ENCODE data around the gene SECTM1. TPM values are rescaled to one million over a fixed set of nuclear protein-coding genes. Genes with fewer than 3 reads are reported as not detected.
"Not testable (repeated sequence)": the region's sequence is repeated elsewhere in the genome, so short reads cannot be mapped to it uniquely, and the experiment has no call there.

The SECTM1 gene
- total RNA-seq, 4 donors from 2014 or later: 19.8 to 35.5 (median 30.7) TPM

DNA sequence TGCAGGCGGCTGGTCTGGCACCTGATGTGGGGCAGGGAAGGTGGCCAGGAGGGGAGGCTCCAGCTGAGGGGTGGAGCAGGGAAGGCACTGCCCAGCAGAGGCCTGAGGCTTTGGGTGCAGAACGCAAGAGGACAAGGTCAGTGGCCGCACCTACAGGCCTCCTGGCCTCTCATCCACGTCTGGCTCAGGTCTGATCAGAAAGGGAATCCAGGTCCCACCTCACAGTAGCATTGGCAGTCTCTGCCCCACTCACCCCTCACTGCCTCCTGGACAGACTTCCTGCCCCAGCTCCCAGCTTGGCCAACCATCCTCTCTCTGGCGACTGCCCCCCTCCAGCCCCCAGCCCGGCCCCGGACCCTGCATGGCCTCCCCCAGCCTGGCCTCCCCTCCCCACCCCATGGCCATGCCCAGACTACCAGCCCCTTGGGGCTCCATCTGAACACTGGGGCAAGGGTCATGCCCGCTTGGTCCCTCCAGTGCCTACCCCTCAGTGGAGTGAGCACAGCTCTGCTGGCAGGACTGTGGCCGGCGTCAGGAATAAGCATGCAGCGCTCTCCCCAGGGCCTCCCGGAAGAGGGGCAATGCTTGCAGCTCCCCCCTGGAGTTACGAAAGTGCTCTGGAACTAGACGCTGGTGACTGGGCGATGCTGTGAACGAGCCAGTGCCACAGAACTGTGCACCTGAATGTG lies 42.6 kb upstream of the SECTM1 start:
- TF ChIP-seq, protein P1, sequence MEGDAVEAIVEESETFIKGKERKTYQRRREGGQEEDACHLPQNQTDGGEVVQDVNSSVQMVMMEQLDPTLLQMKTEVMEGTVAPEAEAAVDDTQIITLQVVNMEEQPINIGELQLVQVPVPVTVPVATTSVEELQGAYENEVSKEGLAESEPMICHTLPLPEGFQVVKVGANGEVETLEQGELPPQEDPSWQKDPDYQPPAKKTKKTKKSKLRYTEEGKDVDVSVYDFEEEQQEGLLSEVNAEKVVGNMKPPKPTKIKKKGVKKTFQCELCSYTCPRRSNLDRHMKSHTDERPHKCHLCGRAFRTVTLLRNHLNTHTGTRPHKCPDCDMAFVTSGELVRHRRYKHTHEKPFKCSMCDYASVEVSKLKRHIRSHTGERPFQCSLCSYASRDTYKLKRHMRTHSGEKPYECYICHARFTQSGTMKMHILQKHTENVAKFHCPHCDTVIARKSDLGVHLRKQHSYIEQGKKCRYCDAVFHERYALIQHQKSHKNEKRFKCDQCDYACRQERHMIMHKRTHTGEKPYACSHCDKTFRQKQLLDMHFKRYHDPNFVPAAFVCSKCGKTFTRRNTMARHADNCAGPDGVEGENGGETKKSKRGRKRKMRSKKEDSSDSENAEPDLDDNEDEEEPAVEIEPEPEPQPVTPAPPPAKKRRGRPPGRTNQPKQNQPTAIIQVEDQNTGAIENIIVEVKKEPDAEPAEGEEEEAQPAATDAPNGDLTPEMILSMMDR (IDR thresholded peaks at IDR 0.05): no peak
- DNase-seq (ENCODE audit: low spot score) (no peak), ATAC-seq (ENCODE audit: low FRiP score) (no peak)

DNA sequence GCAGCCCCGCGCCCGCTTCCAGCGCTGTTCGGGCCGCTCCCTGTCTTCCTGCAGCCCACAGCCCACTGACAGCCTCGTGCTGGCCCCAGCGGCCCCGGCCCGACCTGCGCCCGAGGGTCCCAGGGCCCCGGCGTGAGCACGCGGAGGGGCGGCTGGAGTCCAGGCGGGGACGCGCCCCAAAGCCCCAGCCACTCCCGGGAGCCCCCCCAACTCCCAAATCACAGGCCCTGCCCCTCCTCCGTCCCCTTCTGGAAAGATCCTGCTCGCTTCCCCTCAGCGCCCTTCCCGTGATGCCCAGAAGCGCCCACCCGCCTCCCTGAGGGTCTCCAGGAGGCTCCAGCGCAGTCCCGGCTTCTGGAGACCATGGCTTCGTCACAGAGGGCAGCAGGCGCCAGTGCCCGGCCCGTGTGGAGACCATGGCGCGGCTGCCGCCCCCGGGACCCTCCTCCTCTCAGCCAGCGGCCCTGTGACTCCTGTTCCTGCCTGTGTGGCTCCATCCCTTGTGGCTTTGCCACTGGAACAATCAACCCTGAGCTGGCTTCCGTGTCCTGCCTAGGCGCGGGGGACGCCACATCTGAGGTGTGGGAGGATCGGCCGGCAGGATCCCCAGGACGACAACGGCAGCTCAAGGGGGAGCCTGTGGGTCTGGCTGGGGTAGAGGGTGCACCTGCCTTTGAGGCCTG lies 41.9 kb upstream of the SECTM1 start:
- TF ChIP-seq, protein P1 (IDR thresholded peaks at IDR 0.05): no peak
- DNase-seq (ENCODE audit: low spot score): no peak
- ATAC-seq (ENCODE audit: low FRiP score): no peak

DNA sequence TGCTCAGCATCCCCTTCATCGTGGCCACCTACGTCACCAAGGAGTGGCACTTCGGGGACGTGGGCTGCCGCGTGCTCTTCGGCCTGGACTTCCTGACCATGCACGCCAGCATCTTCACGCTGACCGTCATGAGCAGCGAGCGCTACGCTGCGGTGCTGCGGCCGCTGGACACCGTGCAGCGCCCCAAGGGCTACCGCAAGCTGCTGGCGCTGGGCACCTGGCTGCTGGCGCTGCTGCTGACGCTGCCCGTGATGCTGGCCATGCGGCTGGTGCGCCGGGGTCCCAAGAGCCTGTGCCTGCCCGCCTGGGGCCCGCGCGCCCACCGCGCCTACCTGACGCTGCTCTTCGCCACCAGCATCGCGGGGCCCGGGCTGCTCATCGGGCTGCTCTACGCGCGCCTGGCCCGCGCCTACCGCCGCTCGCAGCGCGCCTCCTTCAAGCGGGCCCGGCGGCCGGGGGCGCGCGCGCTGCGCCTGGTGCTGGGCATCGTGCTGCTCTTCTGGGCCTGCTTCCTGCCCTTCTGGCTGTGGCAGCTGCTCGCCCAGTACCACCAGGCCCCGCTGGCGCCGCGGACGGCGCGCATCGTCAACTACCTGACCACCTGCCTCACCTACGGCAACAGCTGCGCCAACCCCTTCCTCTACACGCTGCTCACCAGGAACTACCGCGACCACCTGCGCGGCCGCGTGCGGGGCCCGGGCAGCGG lies 41.2 kb upstream of the SECTM1 start:
- no peak for DNase-seq (ENCODE audit: low spot score)
- no peak for ATAC-seq (ENCODE audit: low FRiP score)
- TF ChIP-seq, protein P1 (IDR thresholded peaks at IDR 0.05): no peak

DNA sequence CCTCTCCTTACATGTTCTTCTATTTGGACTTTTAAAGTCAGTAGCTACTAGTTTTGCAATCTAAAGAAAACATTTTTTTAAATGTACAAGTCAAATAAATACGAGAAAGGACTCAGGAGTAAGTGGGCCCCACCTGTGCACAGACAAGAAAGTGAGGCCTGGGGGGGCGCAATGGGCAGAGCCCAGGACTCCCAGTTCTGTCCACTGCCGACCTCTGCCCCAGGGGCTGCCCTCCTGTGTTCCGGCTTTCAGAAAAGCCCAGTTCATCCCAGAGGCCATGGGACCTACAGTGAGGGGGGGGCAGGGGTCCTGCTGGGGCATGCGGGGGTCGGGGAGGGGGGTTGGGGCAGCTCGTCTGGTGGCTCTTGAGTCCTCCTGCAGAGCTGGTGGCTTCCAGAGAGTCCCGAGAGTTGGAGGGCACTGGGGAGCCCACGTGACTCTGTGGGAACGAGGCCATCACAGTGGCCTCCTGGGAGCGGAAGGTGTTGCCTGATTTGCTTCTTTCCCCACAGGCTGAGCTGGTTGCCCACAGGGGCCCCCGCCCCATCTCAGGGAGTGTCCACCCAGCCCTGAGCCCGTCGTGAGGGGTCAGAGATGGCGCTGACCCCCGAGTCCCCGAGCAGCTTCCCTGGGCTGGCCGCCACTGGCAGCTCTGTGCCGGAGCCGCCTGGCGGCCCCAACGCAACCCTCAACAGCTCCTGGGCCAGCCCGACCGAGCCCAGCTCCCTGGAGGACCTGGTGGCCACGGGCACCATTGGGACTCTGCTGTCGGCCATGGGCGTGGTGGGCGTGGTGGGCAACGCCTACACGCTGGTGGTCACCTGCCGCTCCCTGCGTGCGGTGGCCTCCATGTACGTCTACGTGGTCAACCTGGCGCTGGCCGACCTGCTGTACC lies 40.4 kb upstream of the SECTM1 start:
- ATAC-seq (ENCODE audit: low FRiP score) (no peak), DNase-seq (ENCODE audit: low spot score) (no peak)
- TF ChIP-seq, protein P1 (IDR thresholded peaks at IDR 0.05): no peak

- not testable (repeated sequence) for DNase-seq (ENCODE audit: low spot score); ATAC-seq (ENCODE audit: low FRiP score)
These were observed 39.5 kb upstream of the SECTM1 start for GRCh38 chr17:82373072-82373452.

DNA sequence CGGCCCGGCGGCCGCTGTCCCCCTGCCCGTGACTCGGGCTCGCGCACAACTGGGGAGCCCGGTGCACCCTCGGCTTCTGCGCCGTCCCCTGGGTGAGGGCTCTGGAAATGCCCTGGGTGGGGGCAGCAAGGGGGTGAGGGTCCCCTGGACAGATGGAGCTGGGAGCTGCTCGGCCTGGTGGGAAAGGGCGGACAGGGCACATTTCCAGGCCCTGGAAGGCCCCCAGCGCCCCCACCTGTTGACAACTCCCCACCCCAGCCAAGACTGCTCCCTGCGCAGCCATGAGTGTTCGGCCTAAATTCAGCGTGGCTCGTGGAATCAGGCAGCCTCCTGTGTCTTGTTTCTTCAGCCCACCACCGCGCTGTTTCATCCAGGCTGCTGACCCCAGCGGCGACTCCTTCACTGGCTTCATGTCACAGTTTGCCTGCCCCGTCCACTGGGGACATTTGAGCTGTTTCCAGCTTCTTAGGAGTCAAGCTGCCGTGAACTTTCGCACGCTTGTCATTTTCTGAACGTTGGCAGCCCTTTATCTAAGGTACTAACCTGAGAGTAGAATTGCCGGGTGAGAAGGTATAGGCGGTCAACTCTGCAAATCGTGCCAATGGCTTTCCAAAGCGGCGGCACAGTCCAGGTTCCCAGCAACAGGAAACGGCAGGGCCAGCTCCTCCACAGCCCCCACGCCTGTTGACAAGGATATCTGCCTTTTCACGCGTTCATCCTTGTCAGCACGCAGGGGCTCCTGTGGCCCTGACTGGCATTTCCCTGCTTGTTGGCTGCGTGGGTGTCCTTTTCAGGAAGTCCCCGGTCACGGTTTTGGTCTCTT lies 38.9 kb upstream of the SECTM1 start:
- DNase-seq (ENCODE audit: low spot score) (no peak), ATAC-seq (ENCODE audit: low FRiP score) (no peak)
- TF ChIP-seq, protein P1 (IDR thresholded peaks at IDR 0.05): no peak

All from omental fat pad (tissue), 4 donors.